Parathyroid adenoma (tissue), 2 donors: Measurements from ENCODE around the gene ZSCAN12.

Source experiments
- H2AFZ ChIP-seq: fragments of 300-600 bp; sonication (generic); one replicate; pipeline ENCODE4 v1.7.0; 2017; ENCODE audit warnings: antibody characterized with exemption, mild to moderate bottlenecking
- H3K27ac ChIP-seq: fragments of 300-600 bp; sonication (generic); one replicate; pipeline ENCODE4 v1.7.0; 2017
- H3K27me3 ChIP-seq: fragments of 300-600 bp; sonication (generic); one replicate; pipeline ENCODE4 v1.7.0; 2017; ENCODE audit warnings: low read length; ENCODE audit not compliant: control insufficient read depth, insufficient read depth
- H3K36me3 ChIP-seq: fragments of 300-600 bp; sonication (generic); one replicate; pipeline ENCODE4 v1.7.0; 2017; ENCODE audit warnings: low read length; ENCODE audit not compliant: control insufficient read depth, insufficient read depth
- H3K4me1 ChIP-seq: fragments of 300-600 bp; sonication (generic); one replicate; pipeline ENCODE4 v1.7.0; 2017; ENCODE audit warnings: control low read depth
- H3K4me2 ChIP-seq: fragments of 300-600 bp; sonication (generic); one replicate; pipeline ENCODE4 v1.7.0; 2017; ENCODE audit warnings: low read length
- H3K4me3 ChIP-seq: fragments of 300-600 bp; sonication (generic); one replicate; pipeline ENCODE4 v1.7.0; 2017; ENCODE audit warnings: low read depth, low read length
- H3K79me2 ChIP-seq: fragments of 300-600 bp; sonication (generic); one replicate; pipeline ENCODE4 v1.7.0; 2017; ENCODE audit warnings: control low read depth
- H3K9ac ChIP-seq: fragments of 300-600 bp; sonication (generic); one replicate; pipeline ENCODE4 v1.7.0; 2017; ENCODE audit warnings: mild to moderate bottlenecking
- H3K9me3 ChIP-seq: fragments of 300-600 bp; sonication (generic); one replicate; pipeline ENCODE4 v1.7.0; 2017; ENCODE audit warnings: low read length; ENCODE audit not compliant: control insufficient read depth
- CTCF ChIP-seq: fragments of 300-600 bp; sonication (generic); IDR thresholded peaks from one replicate; pipeline ENCODE4 v1.7.0; 2017; ENCODE audit warnings: antibody characterized with exemption, mild to moderate bottlenecking
- donor health status: primary hyperparathyroidism.

Gene ZSCAN12

GRCh38 chr6:28383235-28384142 lies 16.1 kb downstream of the ZSCAN12 start:
- no peaks in the 10 kb centered on the region for H3K36me3 ChIP-seq

DNA sequence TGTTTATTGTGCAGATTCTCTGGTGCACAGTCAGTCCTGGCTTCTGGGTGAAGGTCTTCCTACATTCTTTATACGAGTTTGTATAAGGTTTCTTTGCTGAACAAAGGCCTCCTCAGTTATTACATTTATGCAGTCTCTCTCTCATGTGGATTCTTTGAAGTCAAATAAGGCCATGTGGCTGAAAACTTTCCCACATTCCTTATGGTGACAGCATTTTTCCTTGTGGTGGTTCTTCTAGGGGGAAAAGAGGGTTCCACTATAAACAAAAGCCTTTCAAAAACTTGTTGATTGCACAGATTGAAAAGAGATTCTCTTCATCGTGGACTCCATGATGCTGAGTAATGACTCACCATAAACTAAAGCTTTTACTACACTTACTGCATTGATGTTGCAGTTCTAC lies 19.2 kb downstream of the ZSCAN12 start:
- Histone ChIP-seq H3K79me2 (no peaks in the 10 kb centered on the region), H3K36me3 (no peaks in the 10 kb centered on the region), H3K27me3 (no peaks in the 10 kb centered on the region), H2AFZ (no peak overlapping the region), H3K27ac (no peak overlapping the region), H3K4me2 (no peak overlapping the region), H3K4me1 (peaks cover 13% of the 10 kb centered on the region), H3K4me3 (no peak overlapping the region), H3K9me3 (no peaks in the 10 kb centered on the region), H3K9ac (no peak overlapping the region)
- no peak for TF ChIP-seq CTCF

More at GRCh38 chr6:28383235-28384142, 16.1 kb downstream of the ZSCAN12 start:
- H3K4me3 ChIP-seq = peak overlapping the region; percentile 76
- H3K79me2 ChIP-seq = no peaks in the 10 kb centered on the region
- peaks cover 13% of the 10 kb centered on the region for H3K4me1 ChIP-seq
- H3K27me3 ChIP-seq = no peaks in the 10 kb centered on the region
- peak; percentile 39 for TF ChIP-seq CTCF
- H3K4me2 ChIP-seq = peak overlapping the region; percentile 79
- H2AFZ ChIP-seq = peak overlapping the region; percentile 95
- H3K9me3 ChIP-seq = no peaks in the 10 kb centered on the region
- H3K9ac ChIP-seq = no peak overlapping the region
- H3K27ac ChIP-seq = peak overlapping the region; percentile 82

DNA sequence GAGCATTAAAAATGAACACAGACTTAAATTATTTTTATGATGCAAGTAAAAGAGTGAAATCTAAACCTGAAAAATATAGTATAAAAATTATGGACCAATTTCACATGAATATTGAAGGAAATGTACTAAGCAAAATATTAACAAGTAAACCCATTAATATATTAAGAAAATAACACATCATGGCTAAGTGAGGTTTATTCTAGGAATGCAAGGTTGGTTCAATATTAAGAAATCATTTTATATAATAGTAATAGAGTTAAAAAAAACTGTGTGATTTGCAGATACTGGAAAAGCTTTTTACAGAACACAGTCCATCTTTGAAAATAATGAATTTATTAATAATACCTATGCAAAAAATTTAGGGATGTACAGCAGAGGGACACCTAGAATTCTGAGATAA lies 20.9 kb downstream of the ZSCAN12 start:
- Histone ChIP-seq H3K36me3 (no peaks in the 10 kb centered on the region), H3K4me3 (no peak overlapping the region), H3K9ac (no peak overlapping the region), H3K27me3 (no peaks in the 10 kb centered on the region), H3K4me2 (no peak overlapping the region), H3K4me1 (peaks cover 7% of the 10 kb centered on the region), H2AFZ (no peak overlapping the region), H3K9me3 (no peaks in the 10 kb centered on the region), H3K79me2 (no peaks in the 10 kb centered on the region), H3K27ac (no peak overlapping the region)
- TF ChIP-seq CTCF = no peak

DNA sequence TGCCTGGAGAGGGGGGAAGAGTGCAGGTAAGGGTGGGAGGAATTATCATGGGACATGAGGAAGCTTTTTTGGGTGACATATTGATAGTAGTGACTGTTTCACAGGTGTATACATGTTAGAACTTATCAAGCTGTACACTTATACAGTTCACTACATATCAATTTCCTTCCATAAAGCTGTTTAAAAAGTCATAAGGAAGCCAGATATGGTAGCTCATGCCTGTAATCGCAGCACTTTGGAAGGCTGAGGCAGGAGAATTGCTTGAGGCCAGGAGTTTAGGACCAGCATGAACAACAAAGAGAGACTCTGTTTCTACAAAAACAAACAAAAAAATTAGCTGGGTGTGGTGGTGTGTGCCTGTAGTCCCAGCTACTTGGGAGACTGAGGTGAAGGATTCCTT lies 21.7 kb downstream of the ZSCAN12 start:
- Histone ChIP-seq H3K79me2 (no peaks in the 10 kb centered on the region), H3K9ac (no peak overlapping the region), H3K27me3 (no peaks in the 10 kb centered on the region), H3K27ac (no peak overlapping the region), H2AFZ (no peak overlapping the region), H3K4me1 (peaks cover 2% of the 10 kb centered on the region), H3K4me3 (no peak overlapping the region), H3K36me3 (no peaks in the 10 kb centered on the region), H3K9me3 (no peaks in the 10 kb centered on the region), H3K4me2 (no peak overlapping the region)
- no peak for TF ChIP-seq CTCF

- no peak for TF ChIP-seq CTCF
- no peak overlapping the region for H3K9ac ChIP-seq
- H3K27ac ChIP-seq = no peak overlapping the region
- no peak overlapping the region for H3K4me2 ChIP-seq
- H3K4me1 ChIP-seq = no peaks in the 10 kb centered on the region
- no peak overlapping the region for H3K4me3 ChIP-seq
- H3K27me3 ChIP-seq = no peaks in the 10 kb centered on the region
- no peaks in the 10 kb centered on the region for H3K36me3 ChIP-seq
- no peaks in the 10 kb centered on the region for H3K9me3 ChIP-seq
- H2AFZ ChIP-seq = no peak overlapping the region
- no peaks in the 10 kb centered on the region for H3K79me2 ChIP-seq
Observed at GRCh38 chr6:28373925-28374324, 25.6 kb downstream of the ZSCAN12 start.
